Liver (tissue), 9 donors: Measurements from ENCODE around the gene WDR86. TPM values are rescaled to one million over a fixed set of nuclear protein-coding genes. Genes with fewer than 3 reads are reported as not detected.

Experiments used
- DNase-seq: peaks from one replicate; pipeline ENCODE4 v3.0.0-alpha.2; 2017; ENCODE audit warnings: low spot score
- H3K27ac ChIP-seq, 2 donors: one replicate each; pipeline ENCODE4 v1.7.0; 2013; ENCODE audit warnings: inconsistent platforms in 2 of 2, low read length in 2 of 2, control low read depth in 1 of 2, low read depth in 1 of 2, mild to moderate bottlenecking in 1 of 2
- H3K27me3 ChIP-seq, 4 donors: one replicate each; pipeline versions ENCODE4 v1.6.1 to v1.7.0; 2013; ENCODE audit warnings: low read length in 3 of 4, inconsistent platforms in 1 of 4, mild to moderate bottlenecking in 1 of 4, moderate library complexity in 1 of 4; ENCODE audit not compliant: control insufficient read depth in 4 of 4, insufficient read depth in 4 of 4
- H3K36me3 ChIP-seq, 4 donors: one replicate each; pipeline versions ENCODE4 v1.6.1 to v1.7.0; 2013; ENCODE audit warnings: low read length in 3 of 4, mild to moderate bottlenecking in 3 of 4, low read depth in 1 of 4, moderate library complexity in 1 of 4; ENCODE audit not compliant: control insufficient read depth in 4 of 4, insufficient read depth in 3 of 4
- H3K4me1 ChIP-seq, 4 donors: one replicate each; pipeline versions ENCODE4 v1.6.1 to v1.7.0; 2013; ENCODE audit warnings: low read length in 3 of 4, mild to moderate bottlenecking in 3 of 4, moderate library complexity in 1 of 4; ENCODE audit not compliant: control insufficient read depth in 4 of 4, insufficient read depth in 4 of 4
- H3K4me3 ChIP-seq, 3 donors: one replicate each; pipeline versions ENCODE4 v1.6.1 to v1.7.0; 2013; ENCODE audit warnings: low read length in 3 of 3, control low read depth in 1 of 3, low read depth in 1 of 3, mild to moderate bottlenecking in 1 of 3
- H3K9ac ChIP-seq, 2 donors: one replicate each; pipeline ENCODE4 v1.7.0; 2013; ENCODE audit warnings: low read length in 2 of 2, mild to moderate bottlenecking in 2 of 2, moderate library complexity in 2 of 2, control low read depth in 1 of 2, low read depth in 1 of 2
- H3K9me3 ChIP-seq, 4 donors: one replicate each; pipeline versions ENCODE4 v1.6.1 to v1.7.0; 2013; ENCODE audit warnings: low read length in 3 of 4; ENCODE audit not compliant: control insufficient read depth in 4 of 4
- ATF3 ChIP-seq: IDR thresholded peaks from 2 replicates; pipeline ENCODE4 v1.6.1; 2016; ENCODE audit warnings: antibody characterized with exemption
- CTCF ChIP-seq: fragments of 150-350 bp; IDR thresholded peaks from 2 replicates; pipeline ENCODE4 v1.5.1; 2017; ENCODE audit warnings: improper control_type of control experiment, low read depth, low read length; ENCODE audit not compliant: missing input control
- EGR1 ChIP-seq, 2 donors: IDR thresholded peaks; 2 replicates each; pipeline ENCODE4 v1.6.1; 2016 to 2018; ENCODE audit warnings: antibody characterized with exemption in 2 of 2, low read depth in 2 of 2
- FOXA2 ChIP-seq: IDR thresholded peaks from 2 replicates; pipeline ENCODE4 v1.6.1; 2016; ENCODE audit warnings: antibody characterized with exemption
- GABPA ChIP-seq, 2 donors: IDR thresholded peaks in 1 of 2; conservative IDR thresholded peaks in 1 of 2; 2 replicates each; pipeline ENCODE4 v1.6.1; 2016; ENCODE audit warnings: antibody characterized with exemption in 2 of 2, mild to moderate bottlenecking in 1 of 2, moderate library complexity in 1 of 2
- HNF4A ChIP-seq, 2 donors: conservative IDR thresholded peaks; 2 replicates each; pipeline ENCODE4 v1.6.1; 2016; ENCODE audit warnings: antibody characterized with exemption in 2 of 2, mild to moderate bottlenecking in 2 of 2
- JUND ChIP-seq, 2 donors: IDR thresholded peaks; 2 replicates each; pipeline ENCODE4 v1.6.1; 2016; ENCODE audit warnings: antibody characterized with exemption in 2 of 2
- MAX ChIP-seq: IDR thresholded peaks from 2 replicates; pipeline ENCODE4 v1.6.1; 2016; ENCODE audit warnings: antibody characterized with exemption
- NR2F2 ChIP-seq: IDR thresholded peaks from 2 replicates; pipeline ENCODE4 v1.6.1; 2016; ENCODE audit warnings: antibody characterized with exemption
- RAD21 ChIP-seq, 2 donors: IDR thresholded peaks; 2 replicates each; pipeline ENCODE4 v1.6.1; 2016; ENCODE audit warnings: antibody characterized with exemption in 2 of 2, mild to moderate bottlenecking in 2 of 2
- RXRA ChIP-seq, 2 donors: IDR thresholded peaks; 2 replicates each; pipeline ENCODE4 v1.6.1; 2017 to 2018; ENCODE audit warnings: antibody characterized with exemption in 2 of 2, mild to moderate bottlenecking in 1 of 2
- SP1 ChIP-seq: IDR thresholded peaks from 2 replicates; pipeline ENCODE4 v1.6.1; 2018; ENCODE audit warnings: antibody characterized with exemption, mild to moderate bottlenecking
- TAF1 ChIP-seq: conservative IDR thresholded peaks from 2 replicates; pipeline ENCODE4 v1.6.1; 2016; ENCODE audit warnings: antibody characterized with exemption, mild to moderate bottlenecking
- YY1 ChIP-seq: IDR thresholded peaks from 2 replicates; pipeline ENCODE4 v1.6.1; 2016; ENCODE audit warnings: antibody characterized with exemption, mild to moderate bottlenecking
- WGBS: extraction: QIAGEN DNeasy Blood & Tissue Kit; methylation state at CpG from one replicate; pipeline ENCODE4 v1.1.7; 2013; 5-methylcytosine and 5-hydroxymethylcytosine counted together
- polyA plus RNA-seq, 2 donors: library from polyadenylated mRNA; stranded (reverse) in 1 of 2; unstranded in 1 of 2; fragments of 200-250 nt in 1 of 2; fragments of >200 nt in 1 of 2; fragmentation: Nextera tagmentation in 1 of 2; extraction: Ambion mirVana in 1 of 2; gene quantifications; one replicate each; pipeline versions ENCODE4 v1.2.1 to v1.2.3, GENCODE V29; 2013 to 2015
- total RNA-seq, 2 donors: library from RNA; depleted of rRNA; stranded (reverse); fragments of >200 nt; gene quantifications; one replicate each; pipeline ENCODE4 v1.2.3, GENCODE V29; 2014
- donor health status: healthy.
- donor health status: healthy.
- donor health status: healthy.
- donor health status: healthy.
- donor health status: healthy.

WDR86 gene
- total and polyA plus RNA-seq, 4 donors = 0.35 to 4.9 (median 0.77) TPM

- no peak for DNase-seq
- TF ChIP-seq NR2F2 = peak; percentile 26
- TF ChIP-seq TAF1 = no peak
- Histone ChIP-seq H3K36me3 (no peaks in the 10 kb centered on the region), H3K27me3 (peaks cover 0 to 2% (median 0%) of the 10 kb centered on the region in 4 donors), H3K4me3 (no peak overlapping the region), H3K4me1 (no peaks in the 10 kb centered on the region), H3K9me3 (no peaks in the 10 kb centered on the region), H3K9ac (no peak overlapping the region), H3K27ac (no peak overlapping the region)
- 58% methylated on average over 7 of the region's 7 CpGs for WGBS
Observed at GRCh38 chr7:151425670-151426440, 16.0 kb upstream of the WDR86 start.

- Histone ChIP-seq H3K9me3 (peaks cover 0 to 4% (median 0%) of the 10 kb centered on the region in 4 donors), H3K4me3 (no peak overlapping the region), H3K27me3 (no peaks in the 10 kb centered on the region), H3K9ac (no peak overlapping the region), H3K36me3 (no peaks in the 10 kb centered on the region), H3K4me1 (no peaks in the 10 kb centered on the region), H3K27ac (no peak overlapping the region)
- TF ChIP-seq RXRA (IDR thresholded peaks at IDR 0.05) = no peak
- TF ChIP-seq CTCF = no peak
- TF ChIP-seq GABPA (IDR thresholded peaks at IDR 0.05 in 1 of 2, conservative IDR thresholded peaks at IDR 0.05 in 1 of 2) = no peak
- no peak for TF ChIP-seq MAX
- no peak for TF ChIP-seq HNF4A (conservative IDR thresholded peaks at IDR 0.05)
- no peak for TF ChIP-seq ATF3
- no peak for TF ChIP-seq YY1
- no peak for TF ChIP-seq RAD21 (IDR thresholded peaks at IDR 0.05)
- no peak for TF ChIP-seq TAF1
- TF ChIP-seq EGR1 (IDR thresholded peaks at IDR 0.05; ENCODE audit: low read depth in 2 of 2) = no peak
- TF ChIP-seq NR2F2 = no peak
- TF ChIP-seq SP1 = no peak
- DNase-seq = no peak
- 84% methylated on average over 5 of the region's 5 CpGs for WGBS
Observed at GRCh38 chr7:151424799-151425198, 15.0 kb upstream of the WDR86 start.

- Histone ChIP-seq H3K4me3 (no peak overlapping the region), H3K4me1 (no peaks in the 10 kb centered on the region), H3K27ac (no peak overlapping the region), H3K9ac (no peak overlapping the region), H3K27me3 (no peaks in the 10 kb centered on the region), H3K36me3 (no peaks in the 10 kb centered on the region), H3K9me3 (peaks cover 0 to 6% (median 0%) of the 10 kb centered on the region in 4 donors)
- TF ChIP-seq TAF1 (no peak), SP1 (no peak), CTCF (no peak), ATF3 (no peak), JUND (IDR thresholded peaks at IDR 0.05) (no peak), RAD21 (IDR thresholded peaks at IDR 0.05) (no peak), FOXA2 (no peak)
- 89% methylated on average over 5 of the region's 5 CpGs for WGBS
- DNase-seq = no peak
Observed at GRCh38 chr7:151423936-151424335, 14.1 kb upstream of the WDR86 start.
